ENCODE data around the gene MYZAP.

MYZAP gene

GRCh38 chr15:57565311-57565710 is 26.4 kb upstream of the MYZAP start:
- no peak for FAIRE-seq

GRCh38 chr15:57566834-57567233 is 24.9 kb upstream of the MYZAP start:
- FAIRE-seq = no peak

GRCh38 chr15:57567891-57568290 is 23.8 kb upstream of the MYZAP start:
- no peak for FAIRE-seq

- no peak for FAIRE-seq
Measured at GRCh38 chr15:57568299-57568698, 23.4 kb upstream of the MYZAP start.

GRCh38 chr15:57570340-57570739 is 21.4 kb upstream of the MYZAP start:
- FAIRE-seq = no peak

- no peak for FAIRE-seq
Measured at GRCh38 chr15:57570994-57571393, 20.7 kb upstream of the MYZAP start.

GRCh38 chr15:57571725-57572124 is 20.0 kb upstream of the MYZAP start:
- FAIRE-seq = no peak

GRCh38 chr15:57572468-57572867 is 19.2 kb upstream of the MYZAP start:
- no peak for FAIRE-seq

GRCh38 chr15:57573151-57573550 is 18.6 kb upstream of the MYZAP start:
- FAIRE-seq = no peak

GRCh38 chr15:57575363-57575762 is 16.3 kb upstream of the MYZAP start:
- FAIRE-seq = no peak

GRCh38 chr15:57578288-57578900 is 13.3 kb upstream of the MYZAP start:
- FAIRE-seq = no peak

GRCh38 chr15:57580428-57580827 is 11.3 kb upstream of the MYZAP start:
- FAIRE-seq = no peak

GRCh38 chr15:57580866-57581265 is 10.8 kb upstream of the MYZAP start:
- no peak for FAIRE-seq

- no peak for FAIRE-seq
Measured at GRCh38 chr15:57582090-57582489, 9.6 kb upstream of the MYZAP start.

- no peak for FAIRE-seq
Measured at GRCh38 chr15:57583282-57583681, 8.4 kb upstream of the MYZAP start.

GRCh38 chr15:57583720-57584119 is 8.0 kb upstream of the MYZAP start:
- no peak for FAIRE-seq

- FAIRE-seq = no peak
Measured at GRCh38 chr15:57586661-57587424, 4.9 kb upstream of the MYZAP start.

- no peak for FAIRE-seq
Measured at GRCh38 chr15:57589281-57589680, 2.4 kb upstream of the MYZAP start.

GRCh38 chr15:57589754-57590153 is 1.9 kb upstream of the MYZAP start:
- no peak for FAIRE-seq

- no peak for FAIRE-seq
Measured at GRCh38 chr15:57591237-57591821, 375 bp upstream of the MYZAP start.

- FAIRE-seq = no peak
Measured at GRCh38 chr15:57592426-57592825, 722 bp downstream of the MYZAP start.

- FAIRE-seq = no peak
Measured at GRCh38 chr15:57592836-57593420, 1.2 kb downstream of the MYZAP start.

- FAIRE-seq = no peak
Measured at GRCh38 chr15:57594479-57594878, 2.8 kb downstream of the MYZAP start.
